Dendritic cell treated with granulocyte-macrophage colony-stimulating factor and Interleukin-4, amounts not matched to agents 40 ng/mL and 50 ng/mL, for 4 days (primary cell): ENCODE results near the gene CPEB3.
"Not testable (repeated sequence)": the region's sequence is repeated elsewhere in the genome, so short reads cannot be mapped to it uniquely, and the experiment has no call there.

Source experiments
- H3K27ac Mint-ChIP-seq: one replicate; pipeline ENCODE4 v1.8.0; 2022; ENCODE audit warnings: mild to moderate bottlenecking, mixed read lengths
- H3K27me3 Mint-ChIP-seq: one replicate; pipeline ENCODE4 v1.8.0; 2022; ENCODE audit warnings: mild to moderate bottlenecking, mixed read lengths
- H3K36me3 Mint-ChIP-seq: one replicate; pipeline ENCODE4 v1.8.0; 2022; ENCODE audit warnings: low read depth, mixed read lengths
- H3K4me1 Mint-ChIP-seq: one replicate; pipeline ENCODE4 v1.8.0; 2022; ENCODE audit warnings: low read depth, mixed read lengths
- H3K4me3 Mint-ChIP-seq: one replicate; pipeline ENCODE4 v1.8.0; 2022; ENCODE audit warnings: mild to moderate bottlenecking, moderate library complexity, mixed read lengths
- H3K9me3 Mint-ChIP-seq: one replicate; pipeline ENCODE4 v1.8.0; 2022; ENCODE audit warnings: mixed read lengths
- intact Hi-C: fragments of 100-400 bp; cut with micrococcal nuclease; formaldehyde crosslinking; loops from one replicate; pipeline ENCODE4 v1.15.0; 2022

Gene CPEB3

DNA sequence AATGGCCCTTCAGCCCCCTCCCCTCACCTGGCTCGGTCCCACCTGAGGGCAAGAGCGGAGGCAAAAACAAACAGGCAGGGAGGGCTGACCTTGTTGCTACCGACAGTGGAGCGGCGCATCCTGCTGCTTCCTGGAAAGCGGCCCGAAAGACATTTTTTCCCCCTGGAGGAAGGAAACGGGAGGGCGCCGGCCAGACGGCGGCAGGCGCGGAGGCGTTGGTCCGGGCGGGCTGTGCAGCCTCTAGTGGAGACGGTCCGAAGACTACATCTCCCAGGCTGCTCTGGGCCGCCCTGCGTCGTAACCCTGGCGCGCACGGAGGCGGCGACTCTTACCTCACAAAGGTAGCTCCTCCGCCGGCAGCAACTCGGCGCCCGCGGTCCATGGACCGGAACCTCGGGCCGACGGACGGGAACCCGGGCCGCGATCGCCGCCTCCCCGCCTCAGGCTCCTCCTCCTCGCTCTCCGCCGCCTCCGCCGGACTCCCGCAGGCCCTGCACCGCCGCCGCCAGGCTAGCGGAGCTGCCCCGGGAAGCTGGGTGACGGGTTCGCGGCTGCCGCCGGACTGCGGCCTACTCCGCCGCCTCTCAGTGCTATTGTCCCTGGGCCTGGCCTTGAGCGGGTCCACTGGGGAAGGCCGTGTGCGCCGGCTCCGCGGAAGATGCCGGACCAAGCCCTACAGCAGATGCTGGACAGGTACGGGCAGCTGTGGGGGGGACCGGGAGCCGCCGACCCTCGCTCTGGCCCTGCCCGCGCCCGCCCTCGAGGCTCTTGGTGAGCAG lies at the start of gene CPEB3, which contains the start of gene MARCHF5:
Gene CPEB3 (minus strand): TSS at position 242 of the 779 bp plus-strand sequence. CDS start 50,728 bp downstream, outside the sequence.
Gene MARCHF5 (plus strand): TSS at position 331 of the 779 bp plus-strand sequence. CDS start 328 bp downstream, at position 659.
- Mint-ChIP-seq H3K9me3 (no peaks in the 10 kb centered on the region), H3K36me3 (peaks cover 34% of the 10 kb centered on the region), H3K4me1 (peaks cover 21% of the 10 kb centered on the region), H3K27ac (peak within 1 kb of the TSS; percentile 92), H3K27me3 (no peaks in the 10 kb centered on the region), H3K4me3 (peak within 1 kb of the TSS; percentile 88)
- intact Hi-C loops, result loop anchor here (1.0 to 10.0 kb wide), 5 partner anchors 23 to 301 kb away; partner anchors contain the start of gene KIF11

DNA sequence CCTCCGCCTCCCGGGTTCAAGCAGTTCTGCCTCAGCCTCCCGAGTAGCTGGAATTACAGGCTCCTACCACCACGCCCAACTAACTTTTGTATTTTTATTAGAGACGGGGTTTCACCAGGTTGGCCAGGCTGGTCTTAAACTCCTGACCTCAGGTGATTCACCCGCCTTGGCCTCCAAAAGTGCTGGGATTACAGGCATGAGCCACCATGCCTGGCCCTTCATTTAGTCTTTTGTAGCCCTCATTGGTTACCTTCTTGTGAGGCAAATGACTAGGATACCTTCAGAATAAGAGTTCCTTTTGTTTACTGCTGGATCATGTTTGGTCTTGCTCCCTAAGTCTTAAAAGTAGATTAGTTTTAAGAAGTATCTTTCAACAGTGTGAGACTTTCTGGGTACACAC lies 39.0 kb upstream of the CPEB3 start:
- H3K4me3 Mint-ChIP-seq, H3K27ac Mint-ChIP-seq, intact Hi-C loops, H3K27me3 Mint-ChIP-seq, H3K9me3 Mint-ChIP-seq: not testable (repeated sequence)
- peaks cover 16% of the 10 kb centered on the region for H3K4me1 Mint-ChIP-seq
- peaks cover 11% of the 10 kb centered on the region for H3K36me3 Mint-ChIP-seq

DNA sequence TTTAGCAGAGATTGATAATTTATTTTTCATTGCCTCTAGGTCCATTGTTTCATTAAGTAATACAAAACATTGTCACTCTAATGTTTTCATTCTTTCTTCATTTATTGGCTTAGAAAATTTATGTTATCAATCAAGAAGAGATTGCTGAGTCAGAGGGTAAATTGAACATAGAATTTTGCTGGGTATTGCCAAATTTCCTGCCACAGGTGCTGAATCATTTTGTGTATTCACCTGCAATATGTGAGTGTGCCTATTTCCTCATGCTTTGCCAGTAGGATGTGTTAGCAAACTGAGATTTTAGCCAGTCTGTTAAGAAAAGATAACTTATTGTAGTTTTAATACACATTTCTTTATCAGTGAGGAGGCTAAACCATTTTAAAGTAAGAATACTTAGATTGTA lies 38.1 kb upstream of the CPEB3 start:
- Mint-ChIP-seq H3K36me3 (peaks cover 11% of the 10 kb centered on the region), H3K4me3 (no peak overlapping the region), H3K27me3 (no peaks in the 10 kb centered on the region), H3K4me1 (peaks cover 15% of the 10 kb centered on the region), H3K9me3 (no peaks in the 10 kb centered on the region), H3K27ac (no peak overlapping the region)
- intact Hi-C loops, result no loop called here

DNA sequence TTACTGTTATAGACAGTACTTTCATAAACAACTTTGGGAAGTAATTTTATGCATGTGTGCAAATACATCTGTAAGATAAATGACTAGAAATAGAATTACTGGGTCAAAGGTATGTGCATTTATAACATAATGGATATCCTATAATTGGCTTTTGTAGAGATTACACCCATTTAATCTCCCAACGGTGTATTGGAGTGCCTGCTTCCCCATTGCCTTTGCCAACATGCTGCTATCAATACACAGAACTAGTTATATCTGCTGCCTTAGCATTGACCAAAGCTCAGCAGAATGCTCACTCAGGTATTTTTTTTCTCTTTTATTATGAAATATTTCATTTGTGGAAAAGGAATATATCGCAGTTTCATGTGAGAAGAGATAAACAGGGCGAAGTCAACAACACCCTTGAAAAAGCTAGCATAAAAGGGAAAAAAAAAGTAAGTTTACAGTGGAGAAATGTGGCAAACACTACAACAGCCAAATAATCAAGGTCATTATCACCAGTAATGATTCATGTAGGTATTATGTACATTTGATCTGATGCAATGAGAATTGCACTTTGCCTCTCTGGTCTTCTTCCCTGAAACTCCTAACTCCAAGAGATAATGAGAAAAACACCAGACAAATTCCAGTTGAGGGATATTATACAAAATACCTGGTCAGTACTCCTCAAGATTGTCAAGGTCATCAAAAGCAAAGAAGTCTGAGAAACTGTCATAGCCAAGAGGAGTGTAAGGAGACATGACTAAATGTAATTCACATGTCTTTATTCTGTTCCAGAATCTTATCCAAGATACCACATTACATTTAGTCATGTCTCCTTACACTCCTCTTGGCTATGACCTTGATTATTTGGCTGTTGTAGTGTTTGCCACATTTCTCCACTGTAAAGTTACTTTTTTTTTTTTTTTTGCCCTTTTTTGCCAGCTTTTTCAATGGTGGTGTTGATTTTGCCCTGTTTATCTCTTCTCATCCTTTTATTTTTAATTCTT lies 36.9 kb upstream of the CPEB3 start:
- no peaks in the 10 kb centered on the region for H3K9me3 Mint-ChIP-seq
- H3K4me3 Mint-ChIP-seq, result no peak overlapping the region
- peaks cover 21% of the 10 kb centered on the region for H3K36me3 Mint-ChIP-seq
- H3K4me1 Mint-ChIP-seq, result peaks cover 15% of the 10 kb centered on the region
- H3K27me3 Mint-ChIP-seq, result no peaks in the 10 kb centered on the region
- intact Hi-C loops, result no loop called here
- H3K27ac Mint-ChIP-seq, result no peak overlapping the region

DNA sequence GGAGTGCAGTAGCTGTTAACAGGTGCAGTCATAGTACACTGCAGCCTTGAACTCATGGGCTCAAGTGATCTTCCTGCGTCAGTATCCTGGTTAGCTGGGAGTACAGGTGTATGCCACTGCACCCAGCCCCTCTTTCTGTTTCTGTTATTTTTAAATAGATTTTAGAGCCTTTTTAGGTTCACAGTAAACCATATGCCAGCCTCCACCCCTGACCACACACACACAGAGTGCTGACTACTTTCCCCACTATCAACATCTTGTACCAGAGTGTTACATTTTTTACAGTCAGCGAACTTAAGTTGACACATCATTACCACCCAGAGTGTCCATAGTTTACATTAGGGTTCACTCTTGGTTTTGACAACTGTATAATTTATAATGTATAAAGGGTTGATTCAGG lies 32.2 kb upstream of the CPEB3 start:
- peaks cover 43% of the 10 kb centered on the region for H3K36me3 Mint-ChIP-seq
- intact Hi-C loops, result no loop called here
- no peaks in the 10 kb centered on the region for H3K27me3 Mint-ChIP-seq
- no peaks in the 10 kb centered on the region for H3K9me3 Mint-ChIP-seq
- no peak overlapping the region for H3K27ac Mint-ChIP-seq
- peaks cover 10% of the 10 kb centered on the region for H3K4me1 Mint-ChIP-seq
- H3K4me3 Mint-ChIP-seq, result no peak overlapping the region

DNA sequence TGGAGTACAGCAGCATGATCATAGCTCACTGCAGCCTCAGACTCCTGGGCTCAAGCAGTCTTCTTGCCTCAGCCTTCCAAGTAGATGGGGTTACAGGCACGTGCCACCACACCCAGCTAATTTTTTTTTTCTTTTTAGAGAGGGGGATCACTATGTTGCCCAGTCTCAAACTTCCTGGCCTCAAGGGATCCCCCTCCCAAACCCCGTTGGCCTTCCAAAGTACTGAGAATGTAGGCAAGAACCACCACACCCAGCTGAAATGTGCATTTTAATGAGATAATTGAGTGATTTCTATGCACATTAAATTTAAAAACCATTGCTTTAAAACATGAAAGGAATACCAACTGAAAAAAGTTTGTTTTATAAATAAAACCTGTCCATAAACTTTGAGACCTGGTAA lies 25.7 kb upstream of the CPEB3 start:
- Mint-ChIP-seq H3K4me1 (no peaks in the 10 kb centered on the region), H3K27ac (no peak overlapping the region), H3K9me3 (no peaks in the 10 kb centered on the region), H3K36me3 (peaks cover 70% of the 10 kb centered on the region), H3K27me3 (no peaks in the 10 kb centered on the region), H3K4me3 (no peak overlapping the region)
- intact Hi-C loops, result no loop called here

DNA sequence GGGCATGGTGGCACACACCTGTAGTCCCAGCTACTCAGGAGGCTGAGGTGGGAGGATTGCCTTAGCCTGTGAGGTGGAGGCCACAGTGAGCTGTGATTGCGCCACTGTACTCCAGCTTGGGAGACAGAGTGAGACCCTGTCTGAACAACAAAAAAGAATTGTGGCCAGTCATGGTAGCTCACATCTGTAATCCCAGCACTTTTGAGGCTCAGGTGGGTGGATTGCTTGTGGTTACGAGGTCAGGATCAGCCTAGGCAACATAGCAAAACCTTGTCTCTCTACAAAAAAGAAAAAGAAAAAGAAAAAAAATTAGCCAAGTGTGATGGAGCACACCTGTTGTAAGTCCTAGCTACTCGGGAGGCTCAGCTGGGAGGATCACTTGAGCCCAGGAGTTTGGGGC lies 22.9 kb upstream of the CPEB3 start:
- Mint-ChIP-seq H3K27ac (no peak overlapping the region), H3K36me3 (peaks cover 74% of the 10 kb centered on the region), H3K4me3 (no peak overlapping the region), H3K27me3 (no peaks in the 10 kb centered on the region), H3K4me1 (no peaks in the 10 kb centered on the region), H3K9me3 (no peaks in the 10 kb centered on the region)
- intact Hi-C loops, result no loop called here

DNA sequence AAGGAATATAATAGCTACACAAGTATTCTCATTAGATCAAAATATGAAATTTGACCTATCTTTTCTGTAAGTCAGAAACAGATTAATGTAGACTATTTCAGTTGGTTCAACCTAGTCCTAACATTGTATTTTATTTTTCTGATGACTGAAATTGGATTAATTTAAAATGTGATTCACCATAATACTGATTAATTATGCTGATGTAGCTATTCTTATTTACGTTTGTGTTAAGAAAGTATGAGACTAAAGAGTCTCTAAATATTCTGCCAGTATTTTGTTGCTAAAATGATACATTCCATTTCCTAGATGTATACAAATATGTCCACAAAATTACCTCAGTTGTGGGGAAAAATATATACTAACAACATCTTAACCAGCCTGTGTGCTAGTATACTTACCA lies 18.4 kb upstream of the CPEB3 start:
- no peak overlapping the region for H3K4me3 Mint-ChIP-seq
- peaks cover 11% of the 10 kb centered on the region for H3K4me1 Mint-ChIP-seq
- no peaks in the 10 kb centered on the region for H3K27me3 Mint-ChIP-seq
- H3K9me3 Mint-ChIP-seq, result no peaks in the 10 kb centered on the region
- H3K36me3 Mint-ChIP-seq, result peaks cover 46% of the 10 kb centered on the region
- intact Hi-C loops, result no loop called here
- H3K27ac Mint-ChIP-seq, result no peak overlapping the region

DNA sequence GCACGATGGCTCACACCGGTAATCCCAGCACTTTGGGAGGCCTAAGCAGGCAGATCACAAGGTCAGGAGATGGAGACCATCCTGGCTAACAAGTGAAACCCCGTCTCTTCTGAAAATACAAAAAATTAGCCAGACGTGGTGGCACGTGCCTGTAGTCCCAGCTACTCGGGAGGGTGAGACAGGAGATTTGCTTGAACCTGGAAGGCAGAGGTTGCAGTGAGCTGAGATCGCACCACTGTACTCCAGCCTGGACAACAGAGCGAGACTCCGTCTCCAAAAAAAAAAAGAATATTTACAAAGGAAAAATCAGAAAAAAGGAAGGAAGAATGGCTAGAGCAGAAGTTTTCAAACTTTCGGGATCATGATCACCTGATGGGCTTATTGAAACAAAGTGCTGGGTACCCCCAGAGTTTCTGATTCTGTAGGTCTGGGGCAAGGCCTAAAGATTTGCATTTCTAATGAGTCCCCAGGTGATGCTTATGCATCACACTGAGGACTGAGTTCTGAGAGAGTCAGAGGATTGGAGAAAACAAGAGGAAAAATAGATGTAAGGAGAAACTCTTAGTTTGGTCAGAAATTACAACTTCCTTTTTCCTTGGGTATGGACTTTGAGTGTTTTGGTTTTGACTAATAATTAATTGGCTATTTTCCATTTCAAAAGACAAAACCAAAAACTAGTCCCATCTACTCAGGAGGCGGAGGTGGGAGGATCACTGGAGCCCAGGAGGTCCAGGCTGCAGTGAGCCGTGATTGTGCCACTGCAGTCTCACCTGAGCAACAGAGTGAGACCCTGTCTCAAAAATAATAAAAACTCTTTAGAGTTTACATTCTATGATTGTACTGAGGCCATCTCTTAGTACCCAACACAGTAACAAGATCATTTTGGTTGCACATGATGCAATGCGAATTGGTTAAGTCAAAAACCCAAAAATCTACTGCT lies 14.5 kb upstream of the CPEB3 start:
- H3K27me3 Mint-ChIP-seq, result no peaks in the 10 kb centered on the region
- H3K4me3 Mint-ChIP-seq, result no peak overlapping the region
- peaks cover 33% of the 10 kb centered on the region for H3K4me1 Mint-ChIP-seq
- intact Hi-C loops, result no loop called here
- no peak overlapping the region for H3K27ac Mint-ChIP-seq
- peaks cover 16% of the 10 kb centered on the region for H3K36me3 Mint-ChIP-seq
- no peaks in the 10 kb centered on the region for H3K9me3 Mint-ChIP-seq

DNA sequence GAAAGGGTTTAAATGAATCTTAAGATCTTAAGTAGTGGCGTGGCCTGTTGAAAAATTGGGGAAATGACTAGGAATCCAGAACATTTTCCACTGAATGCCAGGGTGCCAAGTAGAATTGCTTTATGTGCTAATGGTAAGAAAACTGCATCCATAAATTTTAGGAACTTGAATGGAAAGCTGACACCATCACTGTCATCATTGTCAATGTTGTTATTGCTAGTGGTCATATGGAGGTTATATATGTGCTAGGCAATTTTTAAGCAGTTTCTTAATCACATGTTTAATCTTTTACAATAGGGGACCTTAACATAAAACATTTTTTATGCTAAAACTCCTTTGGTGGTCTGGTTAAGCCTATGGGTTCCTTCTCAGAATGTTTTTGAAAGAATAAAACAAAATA lies 13.2 kb upstream of the CPEB3 start:
- Mint-ChIP-seq H3K27ac (no peak overlapping the region), H3K36me3 (peaks cover 29% of the 10 kb centered on the region), H3K4me1 (peaks cover 40% of the 10 kb centered on the region), H3K27me3 (no peaks in the 10 kb centered on the region), H3K9me3 (no peaks in the 10 kb centered on the region), H3K4me3 (no peak overlapping the region)
- intact Hi-C loops, result no loop called here

DNA sequence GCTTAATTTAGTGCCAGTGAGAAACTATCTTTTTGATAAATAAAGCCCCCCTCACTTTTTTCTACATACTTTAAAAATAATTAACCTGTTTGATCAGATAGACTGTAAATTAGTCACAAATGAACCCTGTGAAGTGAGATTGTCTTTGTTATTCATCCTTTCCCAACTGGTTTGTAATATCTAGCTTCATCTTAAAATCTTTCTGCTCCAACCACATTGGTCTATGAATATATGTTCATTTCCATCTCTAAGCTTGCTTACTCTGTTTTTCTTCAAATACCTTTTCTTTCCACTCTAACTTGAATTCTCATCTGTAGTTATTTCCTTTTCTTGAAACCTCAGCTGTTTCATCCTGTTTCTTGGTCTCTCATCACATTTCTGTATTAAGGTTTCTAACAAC lies 12.2 kb upstream of the CPEB3 start:
- Mint-ChIP-seq H3K4me3 (no peak overlapping the region), H3K9me3 (no peaks in the 10 kb centered on the region), H3K36me3 (peaks cover 37% of the 10 kb centered on the region), H3K4me1 (peaks cover 45% of the 10 kb centered on the region), H3K27me3 (no peaks in the 10 kb centered on the region), H3K27ac (no peak overlapping the region)
- intact Hi-C loops, result no loop called here

DNA sequence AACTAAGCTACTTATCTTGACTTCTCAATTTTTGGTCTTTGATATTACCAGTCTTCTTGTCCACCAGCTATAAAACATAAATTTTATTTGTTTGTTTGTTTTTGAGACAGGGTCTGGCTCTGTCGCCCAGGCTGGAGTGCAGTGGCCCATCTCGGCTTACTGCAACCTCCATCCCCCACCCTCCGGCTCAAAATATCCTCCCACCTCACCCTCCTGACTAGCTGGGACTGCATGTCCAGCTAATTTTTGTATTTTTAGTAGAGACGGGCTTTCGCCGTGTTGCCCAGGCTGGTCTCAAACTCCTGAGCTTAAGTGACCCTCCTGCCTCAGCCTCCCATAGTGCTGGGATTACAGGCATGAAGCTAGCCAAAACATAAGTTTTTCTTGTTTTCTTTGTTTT lies 7.6 kb upstream of the CPEB3 start:
- H3K4me3 Mint-ChIP-seq, result no peak overlapping the region
- peaks cover 29% of the 10 kb centered on the region for H3K4me1 Mint-ChIP-seq
- no peaks in the 10 kb centered on the region for H3K9me3 Mint-ChIP-seq
- no peaks in the 10 kb centered on the region for H3K27me3 Mint-ChIP-seq
- H3K27ac Mint-ChIP-seq, result no peak overlapping the region
- intact Hi-C loops, result loop anchor here (10.0 kb wide), 1 partner anchor 136 kb away; no protein-coding TSS in a partner anchor
- H3K36me3 Mint-ChIP-seq, result peaks cover 55% of the 10 kb centered on the region
